LHCN-M2 (cell line): ENCODE results near the gene PLD1. TPM values are rescaled to one million over a fixed set of nuclear protein-coding genes. Genes with fewer than 3 reads are reported as not detected.
"Not testable (repeated sequence)": the region's sequence is repeated elsewhere in the genome, so short reads cannot be mapped to it uniquely, and the experiment has no call there.

Experiments used
- DNase-seq: peaks from one replicate; pipeline ENCODE4 v3.0.0-alpha.2; 2012; ENCODE audit warnings: low read depth
- total RNA-seq: library from RNA; depleted of rRNA; stranded (reverse); fragments of >200 nt; gene quantifications from 2 replicates; pipeline ENCODE4 v1.2.3, GENCODE V29; 2014

The PLD1 gene
- total RNA-seq, 1 experiment from 2014 or later = 1.1 TPM

GRCh38 chr3:171672124-171672523, 138.2 kb downstream of the PLD1 start:
- no peak for DNase-seq

GRCh38 chr3:171671709-171672108, 138.6 kb downstream of the PLD1 start:
- no peak for DNase-seq

DNA sequence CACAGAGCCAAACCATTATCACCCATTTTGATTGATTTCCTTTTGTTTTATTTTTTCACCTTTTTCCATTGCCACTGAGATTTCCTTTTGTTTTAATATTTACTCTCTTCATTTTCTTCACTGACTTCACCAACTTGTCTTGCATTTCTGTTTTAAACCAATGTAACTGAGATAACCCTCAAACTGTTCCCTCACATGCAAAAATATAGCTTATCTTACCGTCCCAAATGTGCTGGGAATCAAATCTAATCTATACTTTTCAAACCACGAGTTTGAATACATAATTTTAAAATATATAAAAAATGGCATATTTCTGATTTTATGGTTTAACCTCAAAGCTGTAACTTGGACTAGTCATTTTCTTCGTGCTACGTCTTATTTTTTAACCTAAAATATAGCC, 143.8 kb downstream of the PLD1 start:
- DNase-seq = no peak

DNA sequence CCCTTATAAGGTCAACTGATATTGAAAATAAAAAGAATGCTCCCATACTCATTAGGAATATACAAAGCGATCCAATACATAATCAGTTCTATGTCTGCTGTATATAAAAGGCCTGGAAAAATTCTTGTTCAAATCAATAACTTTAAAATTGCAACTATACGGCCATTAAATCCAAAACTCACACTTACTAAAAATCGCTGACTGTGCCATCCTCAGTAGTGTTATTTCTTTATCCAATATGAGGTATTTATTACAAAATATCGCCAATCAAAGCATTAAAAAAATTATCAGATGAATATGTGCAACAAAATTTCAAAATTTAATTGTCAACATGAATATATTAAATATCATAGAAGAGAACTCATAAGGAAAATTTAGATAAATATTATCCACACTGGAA, 146.5 kb downstream of the PLD1 start:
- no peak for DNase-seq

GRCh38 chr3:171661484-171661883, 148.8 kb downstream of the PLD1 start:
- no peak for DNase-seq

- no peak for DNase-seq
Measured at GRCh38 chr3:171660188-171660587, 150.1 kb downstream of the PLD1 start.

DNA sequence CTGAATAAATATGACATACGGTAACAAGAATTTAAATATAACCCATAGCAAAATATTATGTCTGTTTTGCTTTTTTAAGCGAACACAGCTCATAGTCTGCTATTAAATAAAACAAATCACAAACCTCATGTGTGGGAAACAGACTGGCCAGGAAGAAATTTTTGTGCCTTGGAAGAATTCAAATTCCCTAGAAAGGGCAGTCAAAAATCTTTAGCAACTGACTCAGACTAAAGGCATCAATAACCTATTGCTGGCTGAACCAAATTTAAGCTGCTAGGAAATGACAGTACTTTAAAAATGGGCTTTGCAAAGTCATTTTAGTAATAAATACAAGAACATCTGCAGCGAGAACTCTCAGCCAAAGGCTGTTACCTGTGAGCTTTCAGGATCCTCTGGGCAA, 151.4 kb downstream of the PLD1 start:
- DNase-seq = no peak

- peak; percentile 32 for DNase-seq
Measured at GRCh38 chr3:171654809-171655208, 155.5 kb downstream of the PLD1 start.

DNA sequence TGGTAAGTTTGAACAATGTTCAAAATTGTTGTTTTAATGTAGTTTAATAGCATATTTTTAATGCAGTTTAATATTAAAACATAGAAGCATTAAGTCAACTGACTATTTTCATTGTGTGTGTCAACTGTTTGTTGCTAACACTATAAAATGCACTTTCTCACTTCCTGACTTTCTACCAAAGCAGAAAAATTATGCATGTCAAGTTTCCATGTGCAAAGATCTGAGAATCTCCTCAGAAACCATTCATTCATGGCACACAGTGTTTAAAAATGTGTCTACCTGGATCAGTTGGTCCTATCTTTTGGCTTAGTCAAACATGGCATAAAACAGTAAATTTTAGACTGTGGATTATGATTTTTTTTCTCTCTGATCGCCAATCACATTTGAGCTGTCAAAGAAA, 156.0 kb downstream of the PLD1 start:
- DNase-seq = no peak

DNA sequence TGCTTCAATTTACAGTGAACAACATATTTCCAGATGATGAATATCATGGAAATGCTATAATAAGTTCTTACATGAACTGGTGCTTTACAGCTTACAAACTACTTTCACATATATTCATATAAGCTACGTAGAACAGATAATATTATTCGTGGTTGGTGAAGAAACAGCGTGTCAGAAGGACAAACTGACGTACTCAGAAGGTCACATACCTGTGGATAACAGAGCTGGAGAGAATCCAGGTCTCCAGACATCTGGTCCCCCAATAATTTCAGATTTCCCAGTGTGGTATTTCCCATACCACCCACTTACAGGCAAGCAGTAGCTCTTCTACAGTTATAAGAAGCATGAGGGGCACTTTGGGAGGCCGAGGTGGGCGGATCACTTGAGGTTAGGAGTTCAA, 156.6 kb downstream of the PLD1 start:
- no peak for DNase-seq

DNA sequence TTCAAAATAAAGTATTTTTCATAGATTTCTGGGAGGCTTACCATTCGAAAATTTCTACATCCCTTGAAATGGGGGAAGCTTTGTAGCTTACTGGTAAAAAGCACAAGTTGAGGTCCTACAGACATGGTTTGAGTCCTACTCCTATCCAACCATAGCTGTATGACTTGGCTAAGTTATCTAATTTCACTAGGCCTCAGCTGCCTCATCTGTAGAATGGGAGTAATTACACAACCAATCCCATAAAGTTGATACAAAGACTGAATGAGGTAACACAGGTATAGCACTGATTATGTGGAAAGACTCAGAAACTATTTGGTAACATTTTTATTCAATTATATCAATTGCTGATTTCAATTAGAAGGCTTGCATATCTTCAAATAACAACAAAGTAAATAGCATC, 157.4 kb downstream of the PLD1 start:
- no peak for DNase-seq

- no peak for DNase-seq
Measured at GRCh38 chr3:171649911-171650592, 160.2 kb downstream of the PLD1 start.

GRCh38 chr3:171649267-171649666, 161.0 kb downstream of the PLD1 start:
- DNase-seq = no peak

DNA sequence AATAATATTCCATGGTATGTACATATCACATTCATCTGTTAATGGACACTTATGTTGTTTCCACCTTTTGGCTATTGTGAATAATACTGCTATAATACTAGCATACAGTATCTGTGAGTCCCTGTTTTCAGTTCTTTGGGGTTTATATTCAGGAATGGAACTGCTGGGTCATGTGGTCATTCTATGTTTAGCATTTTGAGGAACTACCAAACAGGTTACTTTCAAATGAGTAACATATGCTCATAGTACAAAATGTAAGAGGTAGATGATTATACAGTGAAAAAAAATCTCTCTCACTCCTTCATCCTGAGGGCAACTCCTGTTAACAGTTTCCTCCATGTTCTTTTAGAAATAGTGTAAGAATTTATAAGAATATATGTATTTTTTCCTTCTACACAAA, 162.2 kb downstream of the PLD1 start:
- DNase-seq = no peak

GRCh38 chr3:171646357-171647133, 163.7 kb downstream of the PLD1 start:
- peak; percentile 50 for DNase-seq

DNA sequence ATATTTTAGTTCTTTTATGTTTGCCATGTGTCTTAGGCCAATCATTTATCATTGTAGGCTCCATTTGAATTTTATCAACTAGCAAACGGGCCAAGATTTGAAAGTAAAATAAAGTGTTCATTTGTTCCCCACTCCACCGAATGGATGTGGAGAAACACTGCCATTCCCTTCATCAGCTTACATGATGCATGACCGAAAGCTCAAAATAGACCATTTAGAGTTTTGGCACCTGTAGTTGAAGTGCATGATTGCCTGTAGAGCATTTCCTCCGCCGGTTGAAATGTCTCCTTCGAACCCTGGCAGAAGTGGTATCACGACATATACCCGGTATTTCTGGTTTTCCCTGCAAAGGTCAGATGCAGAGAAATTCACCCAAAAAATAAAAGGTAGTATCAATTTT, 165.6 kb downstream of the PLD1 start:
- DNase-seq = no peak

DNA sequence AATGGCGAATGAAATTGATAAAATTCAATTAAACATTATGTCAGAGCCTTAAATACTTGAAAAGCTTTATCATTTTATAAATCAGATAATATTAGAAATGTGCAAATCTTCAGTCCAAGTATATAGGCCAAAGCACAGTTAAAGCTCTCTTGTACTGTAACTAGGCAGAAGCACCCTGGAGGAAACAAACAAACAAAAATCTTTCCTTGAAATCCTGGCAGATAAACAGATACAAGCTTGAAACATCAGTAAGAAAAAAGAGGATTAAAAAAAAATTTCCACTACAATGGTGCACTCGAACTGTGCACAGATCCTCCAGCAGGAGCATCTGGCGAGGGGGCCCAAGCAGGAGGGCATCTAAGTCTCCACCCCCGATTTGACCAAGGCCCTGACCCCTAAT, 166.6 kb downstream of the PLD1 start:
- no peak for DNase-seq

DNA sequence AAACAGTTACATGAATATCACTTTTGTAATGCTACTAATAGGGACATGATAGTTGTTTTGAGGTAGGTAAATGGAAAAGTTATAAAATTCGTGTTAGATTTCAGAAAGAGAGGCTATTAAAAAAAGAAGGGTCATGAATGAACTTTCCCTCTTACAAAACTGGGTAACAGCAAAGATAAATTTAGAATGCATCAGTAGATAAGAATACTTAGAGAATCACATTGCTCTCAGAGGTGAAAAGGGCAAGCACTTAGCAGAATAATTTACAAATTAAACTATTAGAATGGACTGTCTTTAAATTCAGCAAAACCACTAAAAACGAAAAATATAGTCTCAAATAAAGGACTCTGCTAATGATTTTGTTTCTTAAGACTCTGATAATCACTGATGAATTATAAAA, 167.2 kb downstream of the PLD1 start:
- no peak for DNase-seq

GRCh38 chr3:171640520-171641412, 169.5 kb downstream of the PLD1 start:
- DNase-seq = peak; percentile 66

GRCh38 chr3:171636666-171637065, 173.6 kb downstream of the PLD1 start:
- no peak for DNase-seq

DNA sequence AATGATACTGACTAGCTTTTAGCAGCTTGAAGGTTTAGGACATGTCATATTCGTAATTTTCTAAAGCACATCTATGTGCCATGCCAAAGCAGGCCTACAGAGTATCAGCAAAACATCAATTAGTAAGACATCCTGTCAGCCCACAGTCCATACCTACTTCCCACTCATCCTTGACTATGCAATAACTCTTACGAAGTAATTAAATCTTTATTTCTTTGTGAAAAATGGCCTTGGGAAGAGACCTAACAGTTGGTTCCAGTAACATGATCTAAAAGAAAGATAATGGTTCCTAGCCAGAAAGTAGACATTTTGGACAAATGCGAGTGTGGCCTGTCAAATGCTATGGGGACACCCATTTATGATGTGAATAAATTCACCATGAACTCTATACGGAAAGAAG, 177.5 kb downstream of the PLD1 start:
- DNase-seq = no peak

GRCh38 chr3:171626799-171627198, 183.5 kb downstream of the PLD1 start:
- not testable (repeated sequence) for DNase-seq
